Gastrocnemius medialis (tissue), 4 donors: Measurements from ENCODE around the gene GFY.

ENCODE experiments used
- POLR2A ChIP-seq, 2 donors: fragments of 450-650 bp; IDR thresholded peaks; one replicate each; pipeline ENCODE4 v1.6.1; 2017; ENCODE audit warnings: antibody characterized with exemption in 2 of 2, mild to moderate bottlenecking in 2 of 2, moderate library complexity in 2 of 2
- TF ChIP-seq, protein P1 (sequence below), 5 experiments: fragments of 450-650 bp in 3 of 5; fragments of 200-600 bp in 2 of 5; sonication (generic) in 2 of 5; IDR thresholded peaks in 4 of 5; conservative IDR thresholded peaks in 1 of 5; 1 replicate in 4 of 5; 2 replicates in 1 of 5; pipeline ENCODE4 v1.5.1; 2016 to 2019; ENCODE audit warnings: antibody characterized with exemption in 5 of 5, mild to moderate bottlenecking in 3 of 5, moderate library complexity in 3 of 5

DNA sequence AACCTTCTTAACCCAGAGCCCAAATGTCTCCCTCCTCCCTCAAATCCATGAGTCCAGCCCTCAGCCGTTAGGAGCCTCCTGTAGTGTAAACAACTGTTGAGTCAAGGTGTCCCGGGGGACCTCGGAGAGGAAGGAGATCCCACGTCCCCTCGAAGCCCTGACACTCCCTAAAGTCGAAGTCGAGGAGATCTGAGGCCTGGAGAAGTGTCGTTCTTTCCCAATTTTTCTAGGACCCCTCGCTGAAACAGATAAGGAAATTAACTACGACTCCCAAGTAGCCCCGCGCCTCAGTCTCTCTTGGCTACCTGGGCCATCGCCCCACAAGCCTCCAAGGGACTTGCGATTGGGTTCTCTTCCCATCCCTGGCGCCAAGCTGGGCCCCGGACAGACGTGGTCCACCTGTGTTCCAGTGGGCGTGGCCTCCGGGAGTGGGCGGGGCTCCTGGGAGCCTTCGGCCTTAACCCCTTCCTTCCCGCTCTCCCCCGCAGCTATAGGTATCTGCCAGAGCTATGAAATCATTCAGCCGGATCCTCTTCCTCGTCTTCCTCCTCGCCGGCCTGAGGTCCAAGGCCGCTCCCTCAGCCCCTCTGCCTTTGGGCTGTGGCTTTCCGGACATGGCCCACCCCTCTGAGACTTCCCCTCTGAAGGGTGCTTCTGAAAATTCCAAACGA lies 869 bp downstream of the GFY start:
- TF ChIP-seq, protein P1, sequence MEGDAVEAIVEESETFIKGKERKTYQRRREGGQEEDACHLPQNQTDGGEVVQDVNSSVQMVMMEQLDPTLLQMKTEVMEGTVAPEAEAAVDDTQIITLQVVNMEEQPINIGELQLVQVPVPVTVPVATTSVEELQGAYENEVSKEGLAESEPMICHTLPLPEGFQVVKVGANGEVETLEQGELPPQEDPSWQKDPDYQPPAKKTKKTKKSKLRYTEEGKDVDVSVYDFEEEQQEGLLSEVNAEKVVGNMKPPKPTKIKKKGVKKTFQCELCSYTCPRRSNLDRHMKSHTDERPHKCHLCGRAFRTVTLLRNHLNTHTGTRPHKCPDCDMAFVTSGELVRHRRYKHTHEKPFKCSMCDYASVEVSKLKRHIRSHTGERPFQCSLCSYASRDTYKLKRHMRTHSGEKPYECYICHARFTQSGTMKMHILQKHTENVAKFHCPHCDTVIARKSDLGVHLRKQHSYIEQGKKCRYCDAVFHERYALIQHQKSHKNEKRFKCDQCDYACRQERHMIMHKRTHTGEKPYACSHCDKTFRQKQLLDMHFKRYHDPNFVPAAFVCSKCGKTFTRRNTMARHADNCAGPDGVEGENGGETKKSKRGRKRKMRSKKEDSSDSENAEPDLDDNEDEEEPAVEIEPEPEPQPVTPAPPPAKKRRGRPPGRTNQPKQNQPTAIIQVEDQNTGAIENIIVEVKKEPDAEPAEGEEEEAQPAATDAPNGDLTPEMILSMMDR (IDR thresholded peaks at IDR 0.05 in 4 of 5, conservative IDR thresholded peaks at IDR 0.05 in 1 of 5), result no peak
- no peak for TF ChIP-seq POLR2A (IDR thresholded peaks at IDR 0.05)
